GM12878 (cell line): Measurements from ENCODE around the gene RNASE13. TPM values are rescaled to one million over a fixed set of nuclear protein-coding genes. Genes with fewer than 3 reads are reported as not detected.

Source experiments
- ATAC-seq: fragments of 200-7000 bp; cut with Tn5 transposase; 3 replicates; pipeline ENCODE4 v1.9.1; 2020; ENCODE audit warnings: mild to moderate bottlenecking, moderate library complexity
- BruUV-seq: library from RNA; stranded (reverse); fragments of 400-500 nt; replicated peaks from 2 replicates; lab custom pipeline; 2021; lab: Mats Ljungman, UMichigan
- CTCF ChIA-PET: fragments of 300-600 bp; sonication (Branson Sonifier 250); formaldehyde crosslinking; extraction: SDS; loops from one replicate; lab custom pipeline; 2021; ENCODE audit warnings: inconsistent platforms; lab: Yijun Ruan, JAX
- POLR2A ChIA-PET: fragments of 350-600 bp; formaldehyde crosslinking; extraction: SDS; loops from one replicate; lab custom pipeline; 2021; ENCODE audit warnings: inconsistent platforms; lab: Charles Lee
- RAD21 ChIA-PET: fragments of 300-600 bp; sonication (Branson Sonifier 250); formaldehyde crosslinking; loops from one replicate; lab custom pipeline; 2023; ENCODE audit warnings: antibody characterized with exemption; ENCODE audit not compliant: unreplicated experiment; lab: Charles Lee
- SMC1A ChIA-PET: fragments of 300-600 bp; sonication (Branson Sonifier 250); formaldehyde crosslinking; loops from one replicate; lab custom pipeline; 2023; ENCODE audit not compliant: unreplicated experiment, uncharacterized antibody; lab: Charles Lee
- DNase-seq: peaks from one replicate; pipeline ENCODE4 v3.0.0-alpha.2; 2011; ENCODE audit warnings: low read depth, low spot score
- FAIRE-seq: peaks from 3 replicates; lab custom pipeline; 2011; peaks lifted over from hg19 to GRCh38; lab: Jason Lieb, UNC
- H2AFZ ChIP-seq: 2 replicates; pipeline ENCODE4 v1.6.0; 2011; ENCODE audit warnings: low read depth, low read length, control low read depth; ENCODE audit not compliant: control insufficient read depth
- H3K27ac ChIP-seq: 2 replicates; pipeline ENCODE4 v1.5.1; 2011; ENCODE audit warnings: control low read depth; ENCODE audit not compliant: control insufficient read depth, insufficient read depth
- H3K27me3 ChIP-seq, 2 experiments: replicated peaks in 1 of 2; 2 replicates each; pipeline versions ENCODE4 v1.6.0 to v1.6.1; 2011; ENCODE audit warnings: low read length in 1 of 2; ENCODE audit not compliant: control insufficient read depth in 2 of 2, insufficient read depth in 2 of 2
- H3K36me3 ChIP-seq, 2 experiments: 2 replicates each; pipeline ENCODE4 v1.5.1; 2011; ENCODE audit warnings: low read length in 1 of 2; ENCODE audit not compliant: control insufficient read depth in 2 of 2, insufficient read depth in 2 of 2
- H3K4me1 ChIP-seq: 2 replicates; pipeline ENCODE4 v1.6.1; 2011; ENCODE audit warnings: mild to moderate bottlenecking, low read length, moderate library complexity, mixed read lengths; ENCODE audit not compliant: control insufficient read depth, insufficient read depth
- H3K4me2 ChIP-seq: 2 replicates; pipeline ENCODE4 v1.6.0; 2011; ENCODE audit warnings: control low read depth; ENCODE audit not compliant: control insufficient read depth, insufficient read depth
- H3K4me3 ChIP-seq: fragments of 200-600 bp; sonication (generic); 2 replicates; pipeline ENCODE4 v1.5.1; 2016
- H3K79me2 ChIP-seq: 2 replicates; pipeline ENCODE4 v1.6.0; 2011; ENCODE audit warnings: low read length; ENCODE audit not compliant: control insufficient read depth, insufficient read depth
- H3K9ac ChIP-seq: 2 replicates; pipeline ENCODE4 v1.8.0; 2011; ENCODE audit warnings: low read length, control low read depth, mixed read lengths; ENCODE audit not compliant: control insufficient read depth, insufficient read depth
- H3K9me3 ChIP-seq: replicated peaks from 3 replicates; pipeline ENCODE4 v1.5.1; 2011; ENCODE audit warnings: mild to moderate bottlenecking, low read length; ENCODE audit not compliant: control insufficient read depth, insufficient read depth
- H4K20me1 ChIP-seq: 2 replicates; pipeline ENCODE4 v1.6.0; 2011; ENCODE audit not compliant: control insufficient read depth, insufficient read depth
- ZNF217 ChIP-seq: fragments of 450-650 bp; IDR thresholded peaks from 2 replicates; pipeline ENCODE4 v1.6.1; 2017; ENCODE audit warnings: antibody characterized with exemption, mild to moderate bottlenecking
- WGBS: methylation state at CpG from one replicate; pipeline ENCODE4 v1.1.6; 2016; ENCODE audit warnings: low lambda C conversion rate; ENCODE audit not compliant: insufficient replicate concordance, insufficient coverage; ENCODE audit errors: missing lambda C conversion rate; 5-methylcytosine and 5-hydroxymethylcytosine counted together
- in situ Hi-C: fragments of 300-500 bp; cut with MboI; formaldehyde crosslinking; loops from 9 replicates; pipeline ENCODE4 v1.14.3; 2018; ENCODE audit warnings: mixed read lengths
- intact Hi-C: fragments of 100-400 bp; cut with micrococcal nuclease; formaldehyde crosslinking; loops from one replicate; pipeline ENCODE4 v1.14.2; 2022; ENCODE audit not compliant: unreplicated experiment
- polyA plus RNA-seq, 11 experiments: library from polyadenylated mRNA; depleted of rRNA in 4 of 11; unstranded in 6 of 11; stranded (reverse) in 5 of 11; fragments of >200 nt; fragmentation: Nextera tagmentation in 4 of 11; fragmentation: Illumina TruSeq in 1 of 11; extraction: Ambion mirVana in 4 of 11; extraction: Trizol in 1 of 11; gene quantifications; 1 replicate in 1 of 11; 2 replicates in 10 of 11; pipeline versions ENCODE4 v1.2.1 to v1.2.3, GENCODE V29; 2011 to 2016; ENCODE audit warnings: inconsistent platforms in 2 of 11, missing spikeins in 2 of 11, low read depth in 1 of 11
- total RNA-seq, 4 experiments: library from RNA; depleted of rRNA in 3 of 4; stranded (reverse); fragments of >200 nt in 3 of 4; fragmentation: Illumina TruSeq in 1 of 4; extraction: Trizol in 1 of 4; gene quantifications; 2 replicates each; pipeline versions ENCODE4 v1.2.1 to v1.2.3, GENCODE V29; 2013 to 2021
- TF ChIP-seq, protein P1 (sequence below): IDR thresholded peaks from 2 replicates; pipeline ENCODE4 v1.6.1; 2012; ENCODE audit warnings: low read depth, low read length, improper control_type of control experiment
- TF ChIP-seq, protein P2 (sequence below): fragments of 450-650 bp; IDR thresholded peaks from 2 replicates; pipeline ENCODE4 v1.6.1; 2018; ENCODE audit warnings: borderline replicate concordance, mild to moderate bottlenecking; ENCODE audit not compliant: partially characterized antibody

RNASE13 gene
- total and polyA plus RNA-seq, 10 of the 15 experiments (the other 5 are each of a cell fraction or from before 2014, with no cell fraction given), result not detected

DNA sequence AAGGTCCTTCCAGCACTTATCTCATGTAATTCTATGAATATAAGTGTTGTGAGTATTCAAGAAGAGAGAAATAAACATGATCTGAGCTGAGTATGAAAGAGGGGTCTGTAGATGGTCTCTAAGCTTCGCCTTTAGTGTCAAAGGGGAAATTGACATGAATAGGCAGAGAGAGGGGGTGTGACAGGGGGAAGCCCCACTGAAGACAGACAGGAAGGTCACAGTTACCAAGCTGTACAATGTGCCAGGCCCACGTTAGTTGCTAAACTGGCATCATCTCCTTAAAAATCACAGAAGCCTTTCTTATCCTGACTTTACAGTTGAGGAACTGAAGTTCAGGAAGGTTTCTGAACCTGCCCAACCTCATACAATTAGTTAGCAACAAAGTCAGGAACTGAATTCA, 43.1 kb upstream of the RNASE13 start:
- Histone ChIP-seq H3K9ac (no peak overlapping the region), H3K27ac (no peak overlapping the region), H2AFZ (no peak overlapping the region), H3K9me3 (no peaks in the 10 kb centered on the region), H3K4me2 (no peak overlapping the region), H3K4me1 (no peaks in the 10 kb centered on the region), H3K79me2 (no peaks in the 10 kb centered on the region), H4K20me1 (no peaks in the 10 kb centered on the region), H3K4me3 (no peak overlapping the region), H3K27me3 (peaks cover 0 to 3% of the 10 kb centered on the region in 2 experiments; a peak in 1 of 4 replicates), H3K36me3 (no peaks in the 10 kb centered on the region)
- CTCF ChIA-PET, result interaction anchor here (1.0 to 1.6 kb wide), 4 partner anchors 9 to 63 kb away, joined by 3 to 5 read pairs (median 4); no protein-coding TSS in a partner anchor
- TF ChIP-seq, protein P1, sequence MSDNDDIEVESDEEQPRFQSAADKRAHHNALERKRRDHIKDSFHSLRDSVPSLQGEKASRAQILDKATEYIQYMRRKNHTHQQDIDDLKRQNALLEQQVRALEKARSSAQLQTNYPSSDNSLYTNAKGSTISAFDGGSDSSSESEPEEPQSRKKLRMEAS, result no peak
- TF ChIP-seq, protein P2, sequence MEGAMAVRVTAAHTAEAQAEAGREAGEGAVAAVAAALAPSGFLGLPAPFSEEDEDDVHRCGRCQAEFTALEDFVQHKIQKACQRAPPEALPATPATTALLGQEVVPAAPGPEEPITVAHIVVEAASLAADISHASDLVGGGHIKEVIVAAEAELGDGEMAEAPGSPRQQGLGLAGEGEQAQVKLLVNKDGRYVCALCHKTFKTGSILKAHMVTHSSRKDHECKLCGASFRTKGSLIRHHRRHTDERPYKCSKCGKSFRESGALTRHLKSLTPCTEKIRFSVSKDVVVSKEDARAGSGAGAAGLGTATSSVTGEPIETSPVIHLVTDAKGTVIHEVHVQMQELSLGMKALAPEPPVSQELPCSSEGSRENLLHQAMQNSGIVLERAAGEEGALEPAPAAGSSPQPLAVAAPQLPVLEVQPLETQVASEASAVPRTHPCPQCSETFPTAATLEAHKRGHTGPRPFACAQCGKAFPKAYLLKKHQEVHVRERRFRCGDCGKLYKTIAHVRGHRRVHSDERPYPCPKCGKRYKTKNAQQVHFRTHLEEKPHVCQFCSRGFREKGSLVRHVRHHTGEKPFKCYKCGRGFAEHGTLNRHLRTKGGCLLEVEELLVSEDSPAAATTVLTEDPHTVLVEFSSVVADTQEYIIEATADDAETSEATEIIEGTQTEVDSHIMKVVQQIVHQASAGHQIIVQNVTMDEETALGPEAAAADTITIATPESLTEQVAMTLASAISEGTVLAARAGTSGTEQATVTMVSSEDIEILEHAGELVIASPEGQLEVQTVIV, result no peak
- TF ChIP-seq ZNF217, result no peak
- RAD21 ChIA-PET, result no interaction called here
- intact Hi-C loops (no loop called here), in situ Hi-C loops (no loop called here)
- WGBS, result 0% methylated on average over 2 of the region's 2 CpGs
- no TSS peak for BruUV-seq
- SMC1A ChIA-PET, result interaction anchor here (1.2 kb wide), 1 partner anchor 9 kb away, joined by 5 read pairs; no protein-coding TSS in a partner anchor
- FAIRE-seq (no peak), DNase-seq (no peak), ATAC-seq (no peak)
- POLR2A ChIA-PET, result no interaction called here
